Ishikawa (cell line): ENCODE data around the gene KCNK16.

Source experiments
- CEBPB ChIP-seq: IDR thresholded peaks from 2 replicates; pipeline ENCODE4 v1.6.1; 2012
- EGR1 ChIP-seq: IDR thresholded peaks from 2 replicates; pipeline ENCODE4 v1.6.1; 2012
- EP300 ChIP-seq: IDR thresholded peaks from 2 replicates; pipeline ENCODE4 v1.6.1; 2012; ENCODE audit warnings: borderline replicate concordance
- RAD21 ChIP-seq: IDR thresholded peaks from 2 replicates; pipeline ENCODE4 v1.6.1; 2012; ENCODE audit warnings: low read depth
- REST ChIP-seq: IDR thresholded peaks from 2 replicates; pipeline ENCODE4 v1.6.1; 2012; ENCODE audit warnings: low read depth, mild to moderate bottlenecking
- TCF12 ChIP-seq: IDR thresholded peaks from 2 replicates; pipeline ENCODE4 v1.6.1; 2012; ENCODE audit warnings: low read depth
- TEAD4 ChIP-seq: IDR thresholded peaks from 2 replicates; pipeline ENCODE4 v1.6.1; 2012
- YY1 ChIP-seq: IDR thresholded peaks from 2 replicates; pipeline ENCODE4 v1.6.1; 2012; ENCODE audit warnings: low read depth
- ZBTB7A ChIP-seq: IDR thresholded peaks from 2 replicates; pipeline ENCODE4 v1.6.1; 2012; ENCODE audit warnings: low read depth
- TF ChIP-seq, protein P1 (sequence below): IDR thresholded peaks from 2 replicates; pipeline ENCODE4 v1.6.1; 2012

GRCh38 chr6:39266782-39267355 lies 55.6 kb downstream of the KCNK16 start:
- TF ChIP-seq YY1 (no peak), EP300 (no peak), EGR1 (no peak), CEBPB (no peak), TCF12 (no peak), TEAD4 (no peak), ZBTB7A (no peak), RAD21 (no peak), REST (no peak)
- TF ChIP-seq, protein P1, sequence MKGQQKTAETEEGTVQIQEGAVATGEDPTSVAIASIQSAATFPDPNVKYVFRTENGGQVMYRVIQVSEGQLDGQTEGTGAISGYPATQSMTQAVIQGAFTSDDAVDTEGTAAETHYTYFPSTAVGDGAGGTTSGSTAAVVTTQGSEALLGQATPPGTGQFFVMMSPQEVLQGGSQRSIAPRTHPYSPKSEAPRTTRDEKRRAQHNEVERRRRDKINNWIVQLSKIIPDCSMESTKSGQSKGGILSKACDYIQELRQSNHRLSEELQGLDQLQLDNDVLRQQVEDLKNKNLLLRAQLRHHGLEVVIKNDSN = no peak
